ENCODE data around the gene BARHL1. TPM values are rescaled to one million over a fixed set of nuclear protein-coding genes. Genes with fewer than 3 reads are reported as not detected.

The BARHL1 gene
- total RNA-seq, 1 donor from 2014 or later = not detected

DNA sequence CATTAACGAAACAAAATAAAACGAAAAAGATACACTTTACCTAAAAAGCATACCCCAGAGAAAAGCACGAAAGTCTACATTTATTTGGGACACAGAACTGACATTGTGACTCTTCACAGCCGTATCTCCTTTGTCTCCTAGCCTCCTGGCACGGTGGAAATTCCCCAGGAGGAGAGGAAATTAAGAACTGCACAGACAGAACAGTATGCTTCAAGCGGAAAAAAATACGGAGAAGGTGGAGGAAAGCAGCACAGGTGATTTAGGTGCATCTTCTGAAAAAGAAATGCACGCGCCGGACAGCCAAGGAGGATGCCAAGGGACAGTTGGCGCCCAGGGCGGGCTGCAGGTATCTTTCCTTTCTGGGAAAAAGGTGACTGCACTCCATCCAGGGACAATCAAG is 55.4 kb downstream of the BARHL1 start:
- Mint-ChIP-seq H3K27me3 (ENCODE audit: unreplicated experiment) (peaks cover 1% of the 10 kb centered on the region), H3K4me3 (ENCODE audit: unreplicated experiment) (no peak overlapping the region), H3K27ac (ENCODE audit: unreplicated experiment) (peak overlapping the region; percentile 4), H3K4me1 (ENCODE audit: low read depth, unreplicated experiment) (no peaks in the 10 kb centered on the region), H3K36me3 (ENCODE audit: unreplicated experiment) (no peaks in the 10 kb centered on the region), H3K9me3 (ENCODE audit: unreplicated experiment) (no peaks in the 10 kb centered on the region)
- TF ChIP-seq, protein P1, sequence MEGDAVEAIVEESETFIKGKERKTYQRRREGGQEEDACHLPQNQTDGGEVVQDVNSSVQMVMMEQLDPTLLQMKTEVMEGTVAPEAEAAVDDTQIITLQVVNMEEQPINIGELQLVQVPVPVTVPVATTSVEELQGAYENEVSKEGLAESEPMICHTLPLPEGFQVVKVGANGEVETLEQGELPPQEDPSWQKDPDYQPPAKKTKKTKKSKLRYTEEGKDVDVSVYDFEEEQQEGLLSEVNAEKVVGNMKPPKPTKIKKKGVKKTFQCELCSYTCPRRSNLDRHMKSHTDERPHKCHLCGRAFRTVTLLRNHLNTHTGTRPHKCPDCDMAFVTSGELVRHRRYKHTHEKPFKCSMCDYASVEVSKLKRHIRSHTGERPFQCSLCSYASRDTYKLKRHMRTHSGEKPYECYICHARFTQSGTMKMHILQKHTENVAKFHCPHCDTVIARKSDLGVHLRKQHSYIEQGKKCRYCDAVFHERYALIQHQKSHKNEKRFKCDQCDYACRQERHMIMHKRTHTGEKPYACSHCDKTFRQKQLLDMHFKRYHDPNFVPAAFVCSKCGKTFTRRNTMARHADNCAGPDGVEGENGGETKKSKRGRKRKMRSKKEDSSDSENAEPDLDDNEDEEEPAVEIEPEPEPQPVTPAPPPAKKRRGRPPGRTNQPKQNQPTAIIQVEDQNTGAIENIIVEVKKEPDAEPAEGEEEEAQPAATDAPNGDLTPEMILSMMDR (IDR thresholded peaks at IDR 0.05; ENCODE audit: partially characterized antibody, unreplicated experiment) = no peak
- DNase-seq = no peak

DNA sequence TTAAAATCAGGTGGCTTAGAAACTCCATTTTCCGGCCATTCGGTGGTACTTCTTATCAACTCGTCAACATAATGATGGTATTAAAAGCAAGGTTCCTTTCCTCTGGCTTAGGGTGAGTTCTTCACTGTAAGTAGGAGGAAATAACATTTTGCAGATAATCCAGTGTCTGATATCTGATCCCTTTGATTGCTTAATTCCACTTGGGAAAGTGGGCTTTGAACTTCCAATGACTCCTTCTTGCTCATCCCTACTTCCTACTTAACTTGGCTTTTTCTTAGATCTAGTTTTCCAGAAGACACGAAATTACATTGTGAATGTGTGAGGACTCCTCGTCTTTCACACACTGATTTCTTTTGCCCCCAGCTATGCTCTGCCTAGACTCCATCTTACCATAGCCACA is 55.8 kb downstream of the BARHL1 start:
- no peaks in the 10 kb centered on the region for H3K9me3 Mint-ChIP-seq (ENCODE audit: unreplicated experiment)
- H3K4me1 Mint-ChIP-seq (ENCODE audit: low read depth, unreplicated experiment) = no peaks in the 10 kb centered on the region
- TF ChIP-seq, protein P1 (IDR thresholded peaks at IDR 0.05; ENCODE audit: partially characterized antibody, unreplicated experiment) = no peak
- no peaks in the 10 kb centered on the region for H3K36me3 Mint-ChIP-seq (ENCODE audit: unreplicated experiment)
- no peak for DNase-seq
- no peak overlapping the region for H3K4me3 Mint-ChIP-seq (ENCODE audit: unreplicated experiment)
- peaks cover 1% of the 10 kb centered on the region for H3K27me3 Mint-ChIP-seq (ENCODE audit: unreplicated experiment)
- no peak overlapping the region for H3K27ac Mint-ChIP-seq (ENCODE audit: unreplicated experiment)

DNA sequence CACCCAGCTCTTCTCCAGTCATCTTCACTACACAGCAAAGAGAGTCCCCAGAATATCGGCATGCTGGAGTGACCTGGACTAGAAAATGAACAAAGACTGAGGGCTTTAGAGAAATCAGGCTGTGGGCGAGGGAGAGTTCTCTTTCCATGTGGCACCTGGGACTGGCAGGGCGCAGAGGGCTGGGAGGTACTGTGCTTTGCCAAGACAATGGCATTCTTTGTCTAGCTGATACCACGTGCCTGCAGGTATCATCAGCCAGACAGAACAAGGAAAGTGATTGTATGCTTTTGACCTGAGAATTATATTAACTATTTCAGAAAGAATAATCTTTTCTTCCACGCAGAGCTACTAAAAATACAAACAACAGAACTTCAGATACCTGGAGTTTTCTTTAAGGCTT is 56.9 kb downstream of the BARHL1 start:
- H3K27me3 Mint-ChIP-seq (ENCODE audit: unreplicated experiment) = no peaks in the 10 kb centered on the region
- no peak overlapping the region for H3K27ac Mint-ChIP-seq (ENCODE audit: unreplicated experiment)

More for the DNA sequence above, 56.9 kb downstream of the BARHL1 start:
- Mint-ChIP-seq H3K9me3 (ENCODE audit: unreplicated experiment) (no peaks in the 10 kb centered on the region), H3K36me3 (ENCODE audit: unreplicated experiment) (no peaks in the 10 kb centered on the region), H3K4me1 (ENCODE audit: low read depth, unreplicated experiment) (no peaks in the 10 kb centered on the region), H3K4me3 (ENCODE audit: unreplicated experiment) (no peak overlapping the region)
- TF ChIP-seq, protein P1 (IDR thresholded peaks at IDR 0.05; ENCODE audit: partially characterized antibody, unreplicated experiment) = no peak
- no peak for DNase-seq

Other genes with a start within 250 kb of the BARHL1 start
- gene SETX, start 227.6 kb upstream of the BARHL1 start, total RNA-seq (ENCODE audit: unreplicated experiment) = 48.4 TPM
- 18.0 TPM for gene TTF1, start 175.8 kb upstream of the BARHL1 start, total RNA-seq (ENCODE audit: unreplicated experiment)
- not detected for gene CFAP77, start 172.4 kb upstream of the BARHL1 start, total RNA-seq (ENCODE audit: unreplicated experiment)
- 8.7 TPM for gene DDX31, start 87.4 kb downstream of the BARHL1 start, total RNA-seq (ENCODE audit: unreplicated experiment)
- 19.6 TPM for gene GTF3C4, start 87.9 kb downstream of the BARHL1 start, total RNA-seq (ENCODE audit: unreplicated experiment)

All from glutamatergic neuron (in vitro differentiated cells).